ENCODE measurements around the gene FCF1.
A peak's percentile ranks its signal among the peaks of the same experiment; 100 is the strongest.
"Not testable (repeated sequence)": the region's sequence is repeated elsewhere in the genome, so short reads cannot be mapped to it uniquely, and the experiment has no call there.

Gene FCF1

DNA sequence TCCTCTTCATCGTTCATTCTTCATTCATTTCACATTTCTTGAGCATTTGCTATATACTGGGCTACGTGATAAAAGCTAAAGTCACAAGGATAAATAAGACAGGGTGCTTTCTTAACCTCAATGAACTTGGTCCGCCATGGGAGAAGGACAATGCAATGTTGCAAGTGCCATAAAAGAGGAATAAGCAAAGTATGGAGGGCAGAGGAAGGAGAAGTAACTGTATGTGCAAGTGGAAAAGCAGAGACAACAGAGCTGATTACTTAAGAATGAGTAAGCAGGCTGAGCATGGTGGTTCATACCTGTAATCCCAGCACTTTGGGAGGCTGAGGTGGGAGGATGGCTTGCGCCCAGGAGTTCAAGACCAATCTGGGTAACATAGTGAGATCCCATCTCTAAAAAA, 14.5 kb upstream of the FCF1 start:
- no peak for DNase-seq (ENCODE audit: low spot score)

DNA sequence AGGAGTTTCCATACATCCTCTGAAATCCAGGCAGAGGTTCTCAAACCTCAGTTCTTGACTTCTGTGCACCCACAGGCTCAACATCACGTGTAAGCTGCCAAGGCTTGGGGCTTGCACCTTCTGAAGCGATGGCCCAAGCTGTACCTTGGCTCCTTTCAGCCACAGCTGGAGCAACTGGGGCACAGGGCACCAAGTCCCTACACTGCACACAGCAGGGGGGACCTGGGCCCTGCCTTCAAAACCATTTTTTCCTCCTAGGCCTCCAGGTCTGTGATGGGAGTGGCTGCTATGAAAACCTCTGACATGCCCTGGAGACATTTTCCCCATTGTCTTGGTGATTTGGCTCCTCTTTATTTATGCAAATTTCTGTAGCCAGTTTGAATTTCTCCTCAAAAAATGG, 10.7 kb upstream of the FCF1 start:
- DNase-seq (ENCODE audit: low spot score) = no peak

GRCh38 chr14:74703043-74703442, 9.9 kb upstream of the FCF1 start:
- no peak for DNase-seq (ENCODE audit: low spot score)

GRCh38 chr14:74704656-74705055, 8.3 kb upstream of the FCF1 start:
- DNase-seq (ENCODE audit: low spot score) = no peak

DNA sequence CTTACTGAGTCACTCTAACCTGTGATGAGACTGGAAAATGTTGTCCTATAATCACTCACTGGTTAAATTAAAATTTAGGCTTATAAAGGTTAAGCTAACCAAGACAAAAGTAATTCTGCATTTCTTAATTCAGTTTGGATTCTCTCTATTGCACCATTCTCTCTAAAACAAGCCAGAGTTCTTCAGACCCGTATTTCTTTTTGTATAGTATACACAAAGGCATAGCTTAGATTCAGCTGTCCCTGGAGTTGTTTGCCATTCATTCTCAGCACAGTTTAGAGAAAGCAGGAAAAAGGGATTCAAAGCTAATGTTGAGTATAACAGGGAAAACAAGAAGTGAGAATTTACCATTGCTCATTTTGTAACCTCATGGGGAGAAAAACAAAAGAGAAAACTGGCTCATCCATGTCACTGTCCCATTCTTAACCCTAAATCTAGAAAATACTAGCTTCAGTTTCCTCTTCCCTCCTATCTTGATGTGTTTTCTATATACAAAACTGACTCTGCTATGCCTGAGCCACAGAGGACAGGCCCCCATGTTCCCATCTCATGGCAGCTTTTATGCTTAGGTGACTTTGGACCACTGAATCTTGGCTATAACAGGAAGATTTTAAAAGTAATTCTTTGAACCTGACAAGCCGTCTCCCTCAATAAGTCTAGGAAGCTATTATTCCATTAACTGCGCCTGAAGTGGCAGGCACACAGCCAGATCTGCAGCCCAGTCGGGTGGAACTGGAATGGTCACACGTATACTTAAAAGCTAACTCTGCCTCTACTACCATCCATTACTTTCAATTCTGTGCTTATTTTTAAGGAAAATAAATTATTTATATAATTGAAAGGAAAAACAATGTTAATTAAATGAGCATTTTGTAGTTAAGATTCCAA, 7.1 kb upstream of the FCF1 start:
- DNase-seq (ENCODE audit: low spot score) = no peak

- DNase-seq (ENCODE audit: low spot score) = no peak
Observed at GRCh38 chr14:74710480-74710879, 2.5 kb upstream of the FCF1 start.

GRCh38 chr14:74711651-74712050, 1.3 kb upstream of the FCF1 start:
- no peak for DNase-seq (ENCODE audit: low spot score)

GRCh38 chr14:74713395-74713735, 421 bp downstream of the FCF1 start:
- no peak for DNase-seq (ENCODE audit: low spot score)

DNA sequence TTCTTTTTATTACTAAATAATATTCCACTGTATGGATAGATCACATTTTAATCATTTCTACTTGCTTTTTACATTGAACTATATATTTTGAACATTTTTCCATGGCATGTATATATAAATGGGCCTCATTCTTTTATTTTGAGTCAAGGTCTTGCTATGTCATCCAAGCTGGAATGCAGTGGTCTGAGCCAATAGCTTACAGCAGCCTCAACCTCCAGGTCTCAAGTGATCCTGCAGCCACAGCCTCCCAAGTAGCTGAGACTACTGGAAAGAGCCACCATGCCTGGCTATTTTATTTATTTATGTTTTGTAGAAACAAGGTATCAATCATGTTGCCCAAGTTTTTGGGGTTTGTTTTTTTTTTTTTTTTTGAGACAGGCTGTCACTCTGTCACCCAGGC, 7.6 kb downstream of the FCF1 start:
- DNase-seq (ENCODE audit: low spot score) = no peak

DNA sequence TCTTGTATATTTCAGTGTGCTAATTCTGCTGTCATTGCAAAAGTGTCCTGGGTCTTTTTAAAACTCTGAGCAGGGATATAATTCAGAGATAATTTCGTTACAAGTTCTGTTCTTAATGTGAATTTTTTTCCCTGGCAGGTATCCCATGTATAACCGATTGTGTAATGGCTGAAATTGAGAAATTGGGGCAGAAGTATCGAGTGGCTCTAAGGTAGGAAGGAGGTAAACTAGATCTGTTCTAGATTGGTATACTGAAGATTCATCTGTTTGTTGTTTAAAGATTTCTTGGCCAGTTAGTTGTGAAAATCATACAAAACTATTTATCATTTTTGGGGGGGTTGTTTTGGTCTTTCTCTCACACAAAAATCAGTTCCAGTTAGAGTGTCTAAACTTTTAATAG, 10.2 kb downstream of the FCF1 start:
- DNase-seq (ENCODE audit: low spot score) = no peak

DNA sequence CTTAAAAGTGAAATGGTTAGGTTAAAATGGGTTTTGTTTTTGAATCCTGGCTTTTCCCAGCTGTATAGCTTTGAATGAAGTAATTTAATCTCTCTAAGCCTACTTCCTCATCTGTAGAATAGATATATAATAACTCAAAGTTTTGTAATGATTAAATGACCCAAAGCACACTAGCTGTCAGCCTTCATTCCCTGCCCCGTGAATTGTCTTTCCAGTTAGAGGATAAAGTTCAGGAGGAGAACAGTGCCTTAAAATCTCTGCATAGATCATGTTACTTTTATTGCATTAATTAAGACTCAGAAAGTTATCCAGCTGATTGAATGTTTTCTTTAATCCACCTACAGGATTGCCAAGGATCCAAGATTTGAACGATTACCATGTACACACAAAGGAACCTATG, 19.4 kb downstream of the FCF1 start:
- DNase-seq (ENCODE audit: low spot score) = no peak

GRCh38 chr14:74733221-74733620, 20.3 kb downstream of the FCF1 start:
- no peak for DNase-seq (ENCODE audit: low spot score)

GRCh38 chr14:74735125-74735524, 22.2 kb downstream of the FCF1 start:
- DNase-seq (ENCODE audit: low spot score) = no peak

GRCh38 chr14:74737753-74738325, 24.9 kb downstream of the FCF1 start:
- no peak for DNase-seq (ENCODE audit: low spot score)

DNA sequence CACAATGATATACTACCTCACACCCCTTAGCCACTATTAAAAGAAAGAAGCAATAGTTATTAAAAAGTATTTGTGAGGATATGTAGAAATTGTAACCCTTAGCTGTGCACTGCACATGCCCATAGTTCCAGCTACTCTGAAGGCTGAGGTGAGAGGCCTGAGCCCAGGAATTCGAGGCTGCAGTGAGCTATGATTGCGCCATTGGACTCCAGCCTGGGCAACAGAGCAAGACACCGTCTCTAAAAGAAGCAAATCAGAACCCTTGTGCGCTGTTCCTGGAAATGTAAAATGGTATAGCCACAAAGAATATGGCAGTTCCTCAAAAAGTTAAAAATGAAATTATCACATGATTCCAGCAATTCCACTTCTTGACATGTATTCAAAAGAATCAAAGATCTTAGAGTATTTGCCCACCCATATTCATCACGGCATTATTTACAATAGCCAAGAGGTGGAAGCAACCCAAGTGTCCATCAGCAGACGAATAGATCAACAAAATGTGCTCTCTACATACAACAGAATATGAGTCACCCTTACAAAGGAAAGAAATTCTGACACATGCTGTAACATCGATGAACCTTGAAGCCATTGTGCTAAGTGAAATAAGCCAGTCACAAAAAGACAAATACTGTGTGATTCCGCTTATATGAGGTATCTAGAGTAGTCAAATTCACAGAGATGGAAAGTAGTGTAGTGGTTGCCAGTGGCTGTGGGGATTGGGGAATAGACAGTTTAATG, 26.5 kb downstream of the FCF1 start:
- DNase-seq (ENCODE audit: low spot score) = no peak

DNA sequence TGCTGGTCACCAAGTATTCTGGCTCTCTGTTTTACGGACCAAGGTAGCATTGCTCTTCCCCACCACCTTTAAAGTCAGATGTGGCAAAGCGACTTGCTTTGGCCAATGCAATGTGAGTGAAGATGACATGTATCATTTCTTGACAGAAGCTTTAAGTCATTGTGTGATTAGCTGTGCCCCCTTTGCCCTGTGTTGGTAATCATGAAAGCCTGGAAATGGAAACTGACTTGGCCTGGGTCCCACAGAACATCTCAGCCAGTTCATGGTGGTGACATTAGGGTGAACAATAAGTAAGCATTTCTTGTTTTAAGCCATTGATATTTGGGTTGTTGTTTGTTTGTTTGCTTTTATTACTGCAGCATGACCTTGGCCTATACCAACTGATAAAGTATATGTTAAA, 34.3 kb downstream of the FCF1 start:
- no peak for DNase-seq (ENCODE audit: low spot score)

DNA sequence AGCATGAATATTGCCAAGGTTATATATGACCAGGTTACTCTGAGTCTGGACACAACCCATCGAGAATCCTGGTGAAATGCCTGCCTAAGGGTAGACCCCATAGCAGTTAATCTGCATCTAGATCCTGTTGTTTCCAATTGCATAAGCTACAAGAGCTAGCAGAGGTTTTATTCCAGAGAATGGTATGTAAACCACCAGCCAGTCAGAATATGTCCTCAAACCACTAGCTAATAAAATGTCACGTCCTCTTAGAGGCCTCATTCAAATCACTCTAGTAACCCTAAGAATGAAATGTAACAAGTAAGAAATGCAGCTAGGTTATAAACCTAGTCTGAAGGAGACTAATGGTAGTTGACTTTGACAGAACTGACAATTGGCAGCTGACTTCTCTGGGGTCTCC, 41.2 kb downstream of the FCF1 start:
- no peak for DNase-seq (ENCODE audit: low spot score)

DNA sequence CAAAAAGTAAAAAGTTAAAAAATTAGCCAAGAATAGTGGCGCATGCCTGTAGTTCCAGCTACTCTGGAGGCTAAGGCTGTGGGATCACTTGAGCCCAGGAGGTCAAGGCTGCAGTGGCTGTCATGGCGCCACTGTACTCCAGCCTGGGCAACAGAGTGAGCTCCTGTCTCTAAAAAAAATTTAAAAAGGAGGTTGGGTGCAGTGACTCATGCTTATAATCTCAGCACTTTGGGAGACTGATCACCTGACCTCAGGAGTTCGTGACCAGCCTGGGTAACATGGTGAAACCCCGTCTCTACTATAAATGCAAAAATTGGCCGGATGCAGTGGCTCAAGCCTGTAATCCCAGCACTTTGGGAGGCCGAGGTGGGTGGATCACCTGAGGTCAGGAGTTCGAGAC, 42.0 kb downstream of the FCF1 start:
- no peak for DNase-seq (ENCODE audit: low spot score)

DNA sequence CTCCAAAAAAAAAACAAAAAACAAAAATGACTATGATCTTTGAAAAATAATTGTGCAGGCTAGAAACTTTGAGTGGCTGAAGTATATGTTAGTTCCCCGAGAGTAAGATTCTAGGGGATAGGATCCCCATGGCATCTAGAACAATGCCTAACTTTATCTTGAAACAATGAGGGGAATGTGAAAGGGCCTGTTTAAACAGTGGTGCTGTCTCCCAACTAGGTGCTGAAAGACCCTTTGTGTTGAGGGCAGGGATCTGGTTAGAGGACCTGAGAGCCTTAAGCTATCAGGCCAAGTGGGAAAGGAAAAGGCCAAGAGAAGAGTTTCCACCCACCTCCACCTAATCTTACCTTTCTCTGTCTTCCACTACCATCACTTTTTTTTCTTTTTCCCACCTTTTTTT, 43.4 kb downstream of the FCF1 start:
- DNase-seq (ENCODE audit: low spot score) = peak; percentile 66

- DNase-seq (ENCODE audit: low spot score) = not testable (repeated sequence)
Observed at GRCh38 chr14:74758505-74758904, 45.6 kb downstream of the FCF1 start.

DNA sequence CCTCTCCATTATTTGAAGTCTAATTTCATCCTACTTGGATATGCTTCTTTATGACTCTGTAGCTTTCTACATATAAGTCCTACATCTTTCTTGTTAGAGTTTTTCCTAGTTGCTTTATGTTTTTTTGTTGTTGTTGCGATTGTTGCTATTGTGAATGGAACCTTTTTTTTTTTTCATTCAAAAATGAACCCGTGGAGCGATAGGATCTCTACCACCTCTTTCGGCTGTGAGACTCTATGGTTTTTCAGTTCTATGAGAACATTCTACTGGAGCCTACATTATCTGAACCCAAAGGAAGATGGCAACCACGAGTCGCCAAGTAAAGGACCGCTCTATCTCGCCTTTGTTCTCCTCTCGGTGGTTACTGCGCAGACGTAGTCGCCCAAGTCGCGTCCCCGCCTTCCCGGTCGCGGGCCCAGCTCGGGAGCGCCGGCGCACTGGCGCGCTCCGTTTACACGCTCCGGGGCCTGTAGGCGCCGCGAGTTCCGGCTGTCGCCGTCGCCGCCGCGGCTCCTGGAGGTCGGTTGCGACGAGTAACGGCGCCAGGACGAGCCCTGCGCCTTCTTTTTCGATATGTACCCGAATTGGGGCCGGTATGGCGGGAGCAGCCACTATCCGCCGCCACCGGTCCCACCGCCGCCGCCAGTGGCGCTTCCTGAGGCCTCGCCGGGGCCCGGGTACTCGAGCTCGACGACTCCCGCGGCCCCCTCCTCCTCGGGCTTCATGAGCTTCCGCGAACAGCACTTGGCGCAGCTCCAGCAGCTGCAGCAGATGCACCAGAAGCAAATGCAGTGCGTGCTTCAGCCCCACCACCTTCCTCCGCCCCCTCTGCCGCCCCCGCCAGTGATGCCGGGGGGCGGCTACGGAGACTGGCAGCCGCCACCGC, 50.2 kb downstream of the FCF1 start, which contains the start of gene YLPM1:
YLPM1 (plus strand) TSS at position 400 of the 886 bp plus-strand sequence; CDS start at position 574, 174 bp downstream.
- peak; percentile 95 for DNase-seq (ENCODE audit: low spot score)
